ENCODE data around the gene PRSS21. TPM values are rescaled to one million over a fixed set of nuclear protein-coding genes. Genes with fewer than 3 reads are reported as not detected.

Gene PRSS21
- total RNA-seq, 1 donor from 2014 or later, result not detected

DNA sequence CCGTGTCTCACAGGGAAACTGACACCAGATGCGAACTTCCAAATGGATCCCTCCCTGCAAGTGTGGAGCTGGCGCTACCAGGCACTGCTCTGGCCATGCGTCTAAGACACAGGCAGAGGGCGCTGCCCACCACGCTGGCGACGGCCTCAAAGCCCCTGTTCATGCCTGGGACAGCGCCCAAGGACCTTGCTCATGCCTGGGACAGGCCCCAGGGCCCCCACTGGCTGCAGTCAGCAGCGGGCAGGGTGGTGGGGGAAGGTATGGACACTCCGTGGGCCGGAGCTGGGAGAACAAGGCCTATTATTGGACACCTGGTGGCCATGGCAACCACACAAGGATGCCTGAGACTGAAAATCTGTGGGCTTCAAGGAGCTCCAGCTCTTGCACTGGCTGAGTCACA, 21.9 kb downstream of the PRSS21 start:
- TF ChIP-seq, protein P1, sequence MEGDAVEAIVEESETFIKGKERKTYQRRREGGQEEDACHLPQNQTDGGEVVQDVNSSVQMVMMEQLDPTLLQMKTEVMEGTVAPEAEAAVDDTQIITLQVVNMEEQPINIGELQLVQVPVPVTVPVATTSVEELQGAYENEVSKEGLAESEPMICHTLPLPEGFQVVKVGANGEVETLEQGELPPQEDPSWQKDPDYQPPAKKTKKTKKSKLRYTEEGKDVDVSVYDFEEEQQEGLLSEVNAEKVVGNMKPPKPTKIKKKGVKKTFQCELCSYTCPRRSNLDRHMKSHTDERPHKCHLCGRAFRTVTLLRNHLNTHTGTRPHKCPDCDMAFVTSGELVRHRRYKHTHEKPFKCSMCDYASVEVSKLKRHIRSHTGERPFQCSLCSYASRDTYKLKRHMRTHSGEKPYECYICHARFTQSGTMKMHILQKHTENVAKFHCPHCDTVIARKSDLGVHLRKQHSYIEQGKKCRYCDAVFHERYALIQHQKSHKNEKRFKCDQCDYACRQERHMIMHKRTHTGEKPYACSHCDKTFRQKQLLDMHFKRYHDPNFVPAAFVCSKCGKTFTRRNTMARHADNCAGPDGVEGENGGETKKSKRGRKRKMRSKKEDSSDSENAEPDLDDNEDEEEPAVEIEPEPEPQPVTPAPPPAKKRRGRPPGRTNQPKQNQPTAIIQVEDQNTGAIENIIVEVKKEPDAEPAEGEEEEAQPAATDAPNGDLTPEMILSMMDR (IDR thresholded peaks at IDR 0.05; ENCODE audit: unreplicated experiment), result peak; percentile 92
- no peak overlapping the region for H3K27ac Mint-ChIP-seq
- peak; percentile 62 for DNase-seq (ENCODE audit: low spot score, unreplicated experiment)
- peaks cover 11% of the 10 kb centered on the region for H3K27me3 Mint-ChIP-seq
- no peak overlapping the region for H3K4me3 Mint-ChIP-seq (ENCODE audit: low read depth)
- H3K36me3 Mint-ChIP-seq (ENCODE audit: insufficient read depth), result no peaks in the 10 kb centered on the region
- H3K9me3 Mint-ChIP-seq (ENCODE audit: low read depth), result no peaks in the 10 kb centered on the region
- peaks cover 3% of the 10 kb centered on the region for H3K4me1 Mint-ChIP-seq (ENCODE audit: low read depth)

DNA sequence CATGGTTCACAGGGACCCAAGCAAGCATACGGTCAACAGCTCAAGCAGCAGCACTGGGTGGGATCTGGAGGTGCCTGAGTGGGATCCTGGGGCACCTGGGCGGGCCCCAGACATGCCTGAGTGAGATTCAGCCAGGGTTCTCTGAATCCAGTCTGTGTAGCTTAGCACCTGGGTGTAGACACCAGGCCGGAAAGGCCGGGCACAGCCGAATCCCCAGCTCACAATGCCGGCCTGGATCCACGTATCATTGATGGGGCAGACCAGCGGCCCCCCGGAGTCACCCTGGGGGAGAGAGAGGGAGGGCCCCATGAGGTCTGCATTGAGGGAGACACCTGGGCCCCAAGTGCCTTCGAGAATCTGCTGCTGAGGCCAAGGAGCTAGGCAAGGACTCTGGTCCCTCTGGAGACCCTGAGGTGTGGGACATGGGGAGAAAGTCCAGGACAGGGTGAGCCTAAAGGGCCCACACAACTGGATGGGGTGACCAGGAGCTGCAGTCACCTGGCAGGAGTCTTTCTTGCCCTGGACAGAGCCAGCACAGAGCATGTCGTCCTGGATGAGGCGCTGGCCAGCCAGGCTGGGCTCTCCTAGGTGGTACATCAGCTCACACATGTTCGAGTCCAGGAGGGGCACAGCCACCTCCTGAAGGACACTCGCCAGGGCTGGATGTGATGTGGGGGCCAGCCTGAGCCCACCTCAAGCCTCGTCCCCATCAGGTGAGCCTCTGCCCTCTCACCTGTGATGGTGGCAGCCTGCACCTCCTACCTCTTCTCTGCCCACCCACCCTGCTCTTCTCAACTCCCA, 22.8 kb downstream of the PRSS21 start:
- Mint-ChIP-seq H3K27ac (no peak overlapping the region), H3K4me1 (ENCODE audit: low read depth) (peaks cover 3% of the 10 kb centered on the region), H3K9me3 (ENCODE audit: low read depth) (no peaks in the 10 kb centered on the region), H3K36me3 (ENCODE audit: insufficient read depth) (no peaks in the 10 kb centered on the region), H3K27me3 (peaks cover 11% of the 10 kb centered on the region), H3K4me3 (ENCODE audit: low read depth) (no peak overlapping the region)
- DNase-seq (ENCODE audit: low spot score, unreplicated experiment), result no peak
- TF ChIP-seq, protein P1 (IDR thresholded peaks at IDR 0.05; ENCODE audit: unreplicated experiment), result no peak

DNA sequence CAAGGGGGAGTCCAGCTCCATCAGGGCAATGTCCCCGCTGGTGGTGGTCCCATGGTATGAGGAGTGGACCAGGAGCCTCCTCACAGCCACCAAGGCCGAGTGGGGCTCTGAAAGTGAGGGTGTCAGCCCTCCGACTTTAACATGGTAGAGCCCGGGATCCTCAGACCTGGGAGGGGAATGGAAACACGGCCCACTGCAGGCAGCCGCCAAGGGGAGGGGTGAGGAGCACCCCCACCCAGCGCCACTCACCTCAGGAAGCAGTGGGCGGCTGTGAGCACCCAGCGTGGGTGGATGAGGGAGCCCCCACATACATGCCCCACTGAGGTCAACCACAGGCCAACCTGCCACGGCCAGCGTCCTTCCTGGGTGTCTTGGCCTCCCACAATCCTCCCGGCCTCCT, 23.9 kb downstream of the PRSS21 start:
- no peak for DNase-seq (ENCODE audit: low spot score, unreplicated experiment)
- no peaks in the 10 kb centered on the region for H3K9me3 Mint-ChIP-seq (ENCODE audit: low read depth)
- TF ChIP-seq, protein P1 (IDR thresholded peaks at IDR 0.05; ENCODE audit: unreplicated experiment), result no peak
- H3K27me3 Mint-ChIP-seq, result peaks cover 11% of the 10 kb centered on the region
- no peak overlapping the region for H3K27ac Mint-ChIP-seq
- H3K4me1 Mint-ChIP-seq (ENCODE audit: low read depth), result peaks cover 3% of the 10 kb centered on the region
- no peak overlapping the region for H3K4me3 Mint-ChIP-seq (ENCODE audit: low read depth)
- H3K36me3 Mint-ChIP-seq (ENCODE audit: insufficient read depth), result no peaks in the 10 kb centered on the region

DNA sequence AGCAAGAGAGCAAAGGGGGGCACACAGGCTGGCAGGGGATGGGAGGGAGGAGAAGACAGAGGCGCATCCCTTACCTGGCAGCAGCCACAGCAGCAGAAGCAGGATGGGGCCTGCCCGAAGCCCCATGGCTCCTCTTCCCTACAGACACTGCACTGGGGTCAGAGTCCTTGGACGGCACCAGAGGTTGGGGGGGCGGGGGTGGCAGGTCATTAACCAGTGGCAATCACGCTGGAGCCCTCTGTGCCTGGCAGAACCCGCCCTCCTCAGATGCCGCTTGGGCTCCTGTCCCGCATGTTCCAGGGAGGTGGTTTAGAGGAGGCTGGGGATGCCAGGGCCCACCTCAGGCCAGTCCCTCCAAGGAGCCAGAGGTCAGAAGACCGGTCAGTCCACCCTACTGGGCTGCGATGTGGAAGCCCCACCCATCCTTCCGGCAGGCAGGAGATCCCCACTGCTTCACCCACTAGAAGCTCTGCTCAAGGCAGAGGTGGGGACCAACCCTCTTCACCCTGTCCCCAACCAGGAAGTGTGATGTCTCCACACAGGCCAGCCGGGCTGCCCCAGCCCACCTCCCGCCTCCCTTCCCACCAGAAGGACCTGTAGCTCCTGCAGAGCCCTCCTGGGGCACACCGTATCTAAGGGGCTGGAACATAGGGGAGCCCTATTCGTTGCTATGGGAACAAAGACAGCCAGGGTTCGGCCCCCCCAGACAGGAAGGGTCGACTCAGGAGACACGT, 24.7 kb downstream of the PRSS21 start:
- Mint-ChIP-seq H3K36me3 (ENCODE audit: insufficient read depth) (no peaks in the 10 kb centered on the region), H3K4me1 (ENCODE audit: low read depth) (peaks cover 5% of the 10 kb centered on the region), H3K4me3 (ENCODE audit: low read depth) (no peak overlapping the region), H3K9me3 (ENCODE audit: low read depth) (no peaks in the 10 kb centered on the region), H3K27me3 (peaks cover 11% of the 10 kb centered on the region), H3K27ac (no peak overlapping the region)
- TF ChIP-seq, protein P1 (IDR thresholded peaks at IDR 0.05; ENCODE audit: unreplicated experiment), result no peak
- DNase-seq (ENCODE audit: low spot score, unreplicated experiment), result no peak

DNA sequence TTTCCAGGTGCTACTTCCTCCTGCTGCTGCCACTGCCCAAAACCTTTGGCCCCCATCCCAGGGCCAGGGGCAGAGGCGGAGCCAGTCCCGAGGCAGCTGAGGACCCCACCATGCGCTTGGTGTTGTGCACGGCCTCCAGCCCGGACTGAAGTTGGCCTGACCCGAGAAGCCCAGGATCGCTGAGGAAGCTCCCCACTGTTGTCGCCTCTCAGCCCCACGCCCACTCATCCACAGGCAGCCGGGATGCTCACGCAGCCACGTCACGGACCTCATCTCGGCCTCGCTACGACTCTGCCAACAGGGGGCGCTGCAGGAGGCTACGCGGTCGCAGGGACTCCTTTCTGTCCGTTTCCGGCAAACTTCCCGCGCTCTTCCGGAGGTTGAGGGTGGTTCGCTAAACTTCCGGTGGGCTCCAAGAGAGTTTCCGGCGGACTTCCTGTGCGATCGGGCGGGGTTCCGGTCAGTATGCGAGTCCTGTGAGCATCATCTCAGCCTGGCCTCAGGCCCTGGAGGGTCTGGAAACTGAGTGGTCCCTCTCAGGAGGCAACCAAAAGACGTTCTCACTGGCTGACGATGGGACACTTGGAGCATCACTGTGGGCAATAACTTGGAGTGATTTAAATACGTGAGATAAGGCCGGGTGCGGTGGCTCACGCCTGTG, 25.4 kb downstream of the PRSS21 start:
- Mint-ChIP-seq H3K36me3 (ENCODE audit: insufficient read depth) (no peaks in the 10 kb centered on the region), H3K4me3 (ENCODE audit: low read depth) (no peak overlapping the region), H3K27me3 (peaks cover 10% of the 10 kb centered on the region), H3K27ac (no peak overlapping the region), H3K4me1 (ENCODE audit: low read depth) (peaks cover 8% of the 10 kb centered on the region), H3K9me3 (ENCODE audit: low read depth) (no peaks in the 10 kb centered on the region)
- no peak for DNase-seq (ENCODE audit: low spot score, unreplicated experiment)
- TF ChIP-seq, protein P1 (IDR thresholded peaks at IDR 0.05; ENCODE audit: unreplicated experiment), result peak; percentile 43
